GM19025 (cell line): ENCODE results near the gene ZP2.
"Not testable (repeated sequence)": the region's sequence is repeated elsewhere in the genome, so short reads cannot be mapped to it uniquely, and the experiment has no call there.

Experiments
- ATAC-seq: cut with Tn5 transposase; IDR thresholded peaks from one replicate; pipeline ENCODE4 v1.9.1; 2021; ENCODE audit warnings: mild to moderate bottlenecking, low read depth, moderate library complexity; ENCODE audit not compliant: unreplicated experiment

ZP2 gene

GRCh38 chr16:21211486-21211885 lies at the start of gene ZP2:
Gene ZP2 (minus strand): TSS chr16:21211574. CDS start chr16:21211547, 27 bp downstream.
- no peak for ATAC-seq

GRCh38 chr16:21257284-21257683 lies 45.9 kb upstream of the ZP2 start:
- no peak for ATAC-seq

DNA sequence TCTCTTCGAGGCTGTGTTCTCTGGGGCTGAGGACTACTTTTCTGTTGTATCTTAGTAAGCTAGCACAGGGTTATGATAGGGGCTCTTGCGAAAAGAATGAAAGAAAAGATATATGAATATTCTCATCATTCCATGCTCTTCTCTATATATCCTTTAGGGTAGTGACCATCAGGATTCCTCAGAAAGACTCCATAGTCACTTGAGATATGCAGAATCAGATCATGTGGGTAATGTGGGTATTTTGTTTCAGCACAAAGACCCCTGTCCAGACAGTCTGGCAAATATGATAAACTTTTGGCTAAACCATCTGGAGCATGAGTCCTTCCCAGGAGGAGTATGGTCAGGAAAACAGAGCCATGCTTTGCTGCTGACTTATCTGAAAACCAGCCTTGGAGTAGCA lies 45.3 kb upstream of the ZP2 start:
- ATAC-seq = no peak

DNA sequence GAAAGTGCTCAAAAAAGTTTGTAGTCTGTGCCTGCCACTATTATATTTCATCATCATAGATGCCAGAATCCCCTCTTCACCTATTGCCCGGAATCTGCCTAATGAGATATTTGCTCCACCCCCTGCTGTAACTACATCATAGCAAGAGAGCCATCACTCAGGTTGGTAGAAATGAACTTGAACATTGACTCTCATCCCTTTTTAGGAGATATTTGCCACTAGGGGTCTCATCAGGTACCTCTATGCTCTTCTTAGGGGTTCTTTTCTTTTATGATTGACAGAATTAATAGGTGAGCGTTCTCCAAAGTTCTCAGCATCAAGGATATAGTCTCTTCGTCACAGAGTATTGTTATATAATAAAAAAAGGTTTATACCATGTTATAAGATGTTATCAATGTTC lies 42.1 kb upstream of the ZP2 start:
- no peak for ATAC-seq

DNA sequence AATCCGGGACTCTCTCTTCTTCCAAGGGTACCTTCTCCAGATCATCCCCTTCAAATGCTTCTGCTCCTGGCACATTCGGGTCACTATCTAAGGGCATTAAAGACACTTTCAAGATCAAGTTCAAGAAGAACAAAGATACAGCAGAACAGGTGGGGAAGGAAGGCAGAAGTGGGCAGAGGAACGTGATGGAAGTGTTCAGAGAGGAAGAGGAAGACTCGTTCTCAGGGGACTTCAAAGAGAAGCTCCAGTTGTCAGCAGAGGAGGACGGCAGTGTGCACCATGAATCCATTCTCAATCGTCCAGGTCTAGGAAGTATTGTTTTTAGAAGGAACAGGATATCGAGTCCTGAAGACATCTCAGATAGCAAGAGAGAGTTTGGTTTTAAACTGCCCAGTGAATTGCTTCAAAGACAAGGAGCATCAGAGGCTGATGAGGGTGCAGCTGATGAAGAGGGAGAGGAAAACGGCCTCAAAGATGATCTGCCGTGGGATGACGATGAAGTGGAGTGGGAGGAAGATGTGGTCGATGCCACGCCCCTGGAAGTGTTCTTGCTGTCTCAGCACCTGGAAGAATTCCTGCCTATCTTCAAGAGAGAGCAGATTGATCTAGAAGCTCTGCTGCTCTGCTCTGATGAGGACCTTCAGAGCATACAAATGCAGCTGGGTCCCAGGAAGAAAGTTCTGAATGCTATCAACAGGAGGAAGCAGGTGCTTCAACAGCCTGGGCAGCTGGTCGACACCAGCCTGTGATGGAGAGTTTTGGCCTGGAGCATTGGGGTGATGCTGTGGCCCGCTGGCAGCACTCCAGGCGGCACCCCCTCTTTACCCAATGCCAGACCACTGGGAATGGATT lies 38.9 kb upstream of the ZP2 start:
- ATAC-seq = no peak

GRCh38 chr16:21248179-21248578 lies 36.8 kb upstream of the ZP2 start:
- not testable (repeated sequence) for ATAC-seq

DNA sequence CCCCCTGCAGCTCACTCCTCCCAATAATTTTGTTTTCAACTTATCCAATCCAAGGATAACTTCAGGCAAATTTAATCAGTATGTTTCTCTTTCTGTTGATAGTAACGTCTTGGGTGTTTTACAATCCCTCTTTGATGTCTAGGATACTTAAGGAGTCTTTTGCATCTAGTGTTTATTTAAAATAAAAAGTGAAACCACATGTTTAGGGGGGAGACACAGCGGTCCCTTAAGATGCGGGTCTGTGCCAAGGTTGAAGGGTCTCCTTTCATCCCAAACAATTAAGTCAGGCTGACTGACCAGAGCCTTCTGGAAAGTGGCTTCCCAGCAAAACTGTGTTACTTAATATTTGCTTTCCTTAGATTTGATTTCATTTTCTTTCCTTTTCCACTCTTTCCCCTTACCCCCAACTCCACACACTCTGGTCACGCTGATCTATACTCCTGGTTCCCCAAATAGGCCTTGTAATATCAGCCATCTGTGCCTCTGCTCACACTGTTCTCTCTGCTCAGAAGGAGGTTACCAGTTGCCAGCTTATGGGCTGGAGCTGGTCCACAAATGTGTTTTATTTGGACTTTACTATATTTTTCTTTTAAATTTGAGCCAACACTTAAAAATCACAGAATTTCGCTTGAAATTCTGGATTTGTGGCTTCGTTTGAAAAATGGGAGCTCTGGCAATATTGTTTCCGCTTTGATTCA lies 33.3 kb upstream of the ZP2 start:
- no peak for ATAC-seq

DNA sequence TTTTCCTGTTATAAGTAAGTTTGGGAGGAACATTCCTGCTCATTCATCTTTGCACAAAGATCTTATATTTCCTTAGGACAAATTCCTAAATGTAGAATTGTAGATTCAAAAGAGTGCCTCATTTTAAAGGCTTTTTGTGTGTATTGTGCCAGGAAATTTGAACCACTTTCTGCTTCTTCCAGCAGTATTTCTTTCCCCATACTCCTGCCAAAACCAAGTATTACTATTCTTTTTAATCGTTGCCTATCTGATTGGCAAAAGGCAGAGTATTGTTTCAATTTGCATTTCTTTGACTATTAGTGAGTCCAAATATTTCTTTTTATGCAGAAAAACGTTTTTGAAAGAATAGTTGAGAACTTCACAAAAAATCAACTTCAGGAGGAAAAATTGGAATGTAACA lies 31.4 kb upstream of the ZP2 start:
- ATAC-seq = no peak

- no peak for ATAC-seq
These were observed 28.3 kb upstream of the ZP2 start for GRCh38 chr16:21239646-21240045.

DNA sequence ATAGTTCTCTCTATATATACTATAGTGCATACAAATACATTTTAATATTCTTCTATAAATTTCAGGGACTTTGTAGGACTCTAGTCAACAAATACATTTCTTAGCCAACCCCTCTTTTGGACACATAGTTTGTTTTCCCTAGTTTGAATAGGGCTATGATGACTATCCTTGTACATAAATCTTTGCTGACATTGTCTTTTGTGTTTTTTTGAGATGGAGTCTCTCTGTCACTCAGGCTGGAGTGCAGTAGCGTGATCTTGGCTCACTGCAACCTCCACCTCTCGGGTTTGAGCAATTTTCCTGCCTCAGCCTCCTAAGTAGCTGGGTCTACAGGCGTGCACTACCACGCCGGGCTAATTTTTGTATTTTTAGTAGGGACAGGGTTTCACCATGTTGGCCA lies 25.5 kb upstream of the ZP2 start:
- no peak for ATAC-seq

DNA sequence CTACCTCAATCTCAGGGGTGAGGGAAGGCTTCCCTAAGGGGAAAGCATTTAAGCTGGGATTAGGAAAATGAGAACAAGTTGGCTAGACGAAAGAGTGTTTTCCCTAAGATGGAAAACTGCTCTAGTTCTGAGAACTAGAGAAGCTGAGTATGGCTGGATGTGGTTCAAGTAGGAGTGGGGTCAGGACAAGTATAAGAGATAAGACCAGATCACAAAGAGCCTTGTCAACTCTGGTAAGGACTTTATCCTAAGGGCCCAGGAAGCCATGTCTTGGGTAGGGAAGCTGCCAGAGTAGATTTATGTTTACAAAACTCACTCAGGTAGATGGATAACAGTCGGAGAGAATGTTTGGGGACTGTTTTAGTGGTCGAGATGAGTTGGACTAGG lies 23.8 kb upstream of the ZP2 start:
- no peak for ATAC-seq

DNA sequence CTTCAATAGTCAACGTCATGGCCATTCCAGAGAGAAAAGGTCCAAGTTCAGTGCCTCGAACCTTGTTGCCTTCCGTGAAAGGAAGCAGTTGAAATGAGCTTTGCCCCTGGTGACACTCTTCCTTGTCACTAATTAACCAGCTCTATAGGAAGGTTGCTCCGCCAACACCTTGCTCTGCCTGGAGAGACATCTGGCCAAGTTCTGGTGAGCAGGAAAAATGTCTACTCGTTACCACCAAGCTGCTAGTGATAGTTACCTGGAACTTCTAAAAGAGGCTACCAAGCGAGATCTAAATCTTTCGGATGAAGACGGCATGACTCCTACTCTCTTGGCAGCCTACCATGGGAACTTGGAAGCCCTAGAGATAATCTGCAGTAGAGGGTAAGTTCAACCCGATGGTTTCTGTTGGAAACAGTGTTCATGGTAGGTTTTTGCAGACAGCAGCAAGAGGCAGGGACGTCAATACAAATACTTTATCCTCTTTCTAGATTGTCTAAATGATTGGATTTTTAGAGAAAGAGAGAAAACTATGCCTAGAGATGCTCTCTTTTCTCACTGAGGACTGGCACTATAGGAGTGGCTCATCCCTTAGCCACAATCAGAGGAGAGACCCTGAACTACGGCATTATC lies 22.3 kb upstream of the ZP2 start, which contains the start of gene ANKS4B:
Gene ANKS4B (plus strand): TSS at position 179 of the 630 bp plus-strand sequence. CDS start 39 bp downstream, at position 218.
- no peak for ATAC-seq

GRCh38 chr16:21233045-21233520 lies 21.7 kb upstream of the ZP2 start:
- ATAC-seq = no peak

GRCh38 chr16:21228361-21228872 lies 17.0 kb upstream of the ZP2 start:
- no peak for ATAC-seq

DNA sequence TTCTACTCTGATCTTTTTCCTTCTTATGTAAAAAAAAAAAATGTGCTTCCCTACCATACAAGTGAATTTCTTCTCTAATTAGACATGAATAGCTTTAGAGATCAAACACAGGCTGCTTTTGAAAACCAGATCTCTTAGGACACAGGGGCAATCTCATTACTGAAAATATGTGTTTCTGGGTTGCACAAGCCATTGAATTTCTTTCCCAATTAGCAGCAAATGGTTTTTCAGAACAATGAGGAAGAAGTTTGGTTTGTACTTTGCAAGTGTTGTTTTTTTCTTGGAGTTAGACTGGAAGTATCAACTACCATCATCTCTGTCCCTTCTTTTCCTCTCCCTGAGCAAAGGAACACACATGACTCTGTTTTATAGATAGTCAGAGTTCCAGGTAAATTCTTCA lies 16.5 kb upstream of the ZP2 start:
- no peak for ATAC-seq

DNA sequence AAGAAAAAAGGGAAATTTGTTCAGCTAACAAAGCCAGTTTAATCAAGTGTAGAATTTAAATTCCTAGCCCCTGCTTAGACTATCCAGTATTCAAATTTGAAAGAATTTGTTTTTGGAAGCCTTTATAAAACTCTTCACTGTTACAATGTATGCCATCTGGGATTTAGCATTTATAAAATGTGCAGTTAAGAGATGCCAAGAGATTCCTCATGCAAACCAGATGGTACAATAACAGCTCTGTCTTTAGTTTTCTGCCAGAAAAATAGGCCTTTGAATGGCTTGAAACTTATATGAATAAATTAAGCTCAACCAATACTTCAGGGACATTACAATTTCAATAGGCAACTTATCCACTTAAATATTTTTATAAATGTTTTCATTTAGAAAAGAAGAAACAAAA lies 15.4 kb upstream of the ZP2 start:
- no peak for ATAC-seq

- no peak for ATAC-seq
These were observed 13.4 kb upstream of the ZP2 start for GRCh38 chr16:21224800-21225199.

GRCh38 chr16:21223787-21224186 lies 12.4 kb upstream of the ZP2 start:
- ATAC-seq = no peak

GRCh38 chr16:21222495-21223337 lies 11.3 kb upstream of the ZP2 start:
- no peak for ATAC-seq

- ATAC-seq = no peak
These were observed 8.2 kb upstream of the ZP2 start for GRCh38 chr16:21219551-21219950.
